ENCODE measurements around the gene GOLT1A.

DNA sequence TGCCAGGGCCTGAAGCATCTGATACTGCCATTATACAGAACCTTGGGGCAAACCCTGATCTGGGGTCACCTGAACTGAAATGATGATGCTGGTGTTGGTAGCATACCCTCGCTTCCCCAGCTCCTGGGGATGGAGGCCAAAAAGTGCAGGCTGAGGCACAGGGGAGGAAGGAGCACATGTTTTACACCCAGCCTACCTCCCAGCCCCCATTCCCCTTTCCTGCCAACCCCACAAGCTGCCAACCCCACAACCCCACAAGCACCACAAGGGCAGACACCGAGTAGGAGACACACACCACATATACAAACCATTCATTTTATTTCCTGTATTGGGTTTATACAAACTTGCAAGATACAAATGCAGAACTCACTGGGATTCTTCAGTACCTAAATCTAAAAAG is 4.8 kb upstream of the GOLT1A start:
- TF ChIP-seq, protein P1, sequence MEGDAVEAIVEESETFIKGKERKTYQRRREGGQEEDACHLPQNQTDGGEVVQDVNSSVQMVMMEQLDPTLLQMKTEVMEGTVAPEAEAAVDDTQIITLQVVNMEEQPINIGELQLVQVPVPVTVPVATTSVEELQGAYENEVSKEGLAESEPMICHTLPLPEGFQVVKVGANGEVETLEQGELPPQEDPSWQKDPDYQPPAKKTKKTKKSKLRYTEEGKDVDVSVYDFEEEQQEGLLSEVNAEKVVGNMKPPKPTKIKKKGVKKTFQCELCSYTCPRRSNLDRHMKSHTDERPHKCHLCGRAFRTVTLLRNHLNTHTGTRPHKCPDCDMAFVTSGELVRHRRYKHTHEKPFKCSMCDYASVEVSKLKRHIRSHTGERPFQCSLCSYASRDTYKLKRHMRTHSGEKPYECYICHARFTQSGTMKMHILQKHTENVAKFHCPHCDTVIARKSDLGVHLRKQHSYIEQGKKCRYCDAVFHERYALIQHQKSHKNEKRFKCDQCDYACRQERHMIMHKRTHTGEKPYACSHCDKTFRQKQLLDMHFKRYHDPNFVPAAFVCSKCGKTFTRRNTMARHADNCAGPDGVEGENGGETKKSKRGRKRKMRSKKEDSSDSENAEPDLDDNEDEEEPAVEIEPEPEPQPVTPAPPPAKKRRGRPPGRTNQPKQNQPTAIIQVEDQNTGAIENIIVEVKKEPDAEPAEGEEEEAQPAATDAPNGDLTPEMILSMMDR (conservative IDR thresholded peaks at IDR 0.05; ENCODE audit: low read length), result no peak
- no peak for TF ChIP-seq EZH2phosphoT487 (IDR thresholded peaks at IDR 0.05; ENCODE audit: borderline replicate concordance)
